Liver (tissue), 9 donors: Measurements from ENCODE around the gene XPR1. TPM values are rescaled to one million over a fixed set of nuclear protein-coding genes. Genes with fewer than 3 reads are reported as not detected.

ENCODE experiments used
- DNase-seq: peaks from one replicate; pipeline ENCODE4 v3.0.0-alpha.2; 2017; ENCODE audit warnings: low spot score
- H3K27ac ChIP-seq, 2 donors: one replicate each; pipeline ENCODE4 v1.7.0; 2013; ENCODE audit warnings: inconsistent platforms in 2 of 2, low read length in 2 of 2, control low read depth in 1 of 2, low read depth in 1 of 2, mild to moderate bottlenecking in 1 of 2
- H3K27me3 ChIP-seq, 4 donors: one replicate each; pipeline versions ENCODE4 v1.6.1 to v1.7.0; 2013; ENCODE audit warnings: low read length in 3 of 4, inconsistent platforms in 1 of 4, mild to moderate bottlenecking in 1 of 4, moderate library complexity in 1 of 4; ENCODE audit not compliant: control insufficient read depth in 4 of 4, insufficient read depth in 4 of 4
- H3K36me3 ChIP-seq, 4 donors: one replicate each; pipeline versions ENCODE4 v1.6.1 to v1.7.0; 2013; ENCODE audit warnings: low read length in 3 of 4, mild to moderate bottlenecking in 3 of 4, low read depth in 1 of 4, moderate library complexity in 1 of 4; ENCODE audit not compliant: control insufficient read depth in 4 of 4, insufficient read depth in 3 of 4
- H3K4me1 ChIP-seq, 4 donors: one replicate each; pipeline versions ENCODE4 v1.6.1 to v1.7.0; 2013; ENCODE audit warnings: low read length in 3 of 4, mild to moderate bottlenecking in 3 of 4, moderate library complexity in 1 of 4; ENCODE audit not compliant: control insufficient read depth in 4 of 4, insufficient read depth in 4 of 4
- H3K4me3 ChIP-seq, 3 donors: one replicate each; pipeline versions ENCODE4 v1.6.1 to v1.7.0; 2013; ENCODE audit warnings: low read length in 3 of 3, control low read depth in 1 of 3, low read depth in 1 of 3, mild to moderate bottlenecking in 1 of 3
- H3K9ac ChIP-seq, 2 donors: one replicate each; pipeline ENCODE4 v1.7.0; 2013; ENCODE audit warnings: low read length in 2 of 2, mild to moderate bottlenecking in 2 of 2, moderate library complexity in 2 of 2, control low read depth in 1 of 2, low read depth in 1 of 2
- H3K9me3 ChIP-seq, 4 donors: one replicate each; pipeline versions ENCODE4 v1.6.1 to v1.7.0; 2013; ENCODE audit warnings: low read length in 3 of 4; ENCODE audit not compliant: control insufficient read depth in 4 of 4
- ATF3 ChIP-seq: IDR thresholded peaks from 2 replicates; pipeline ENCODE4 v1.6.1; 2016; ENCODE audit warnings: antibody characterized with exemption
- CTCF ChIP-seq: fragments of 150-350 bp; IDR thresholded peaks from 2 replicates; pipeline ENCODE4 v1.5.1; 2017; ENCODE audit warnings: improper control_type of control experiment, low read depth, low read length; ENCODE audit not compliant: missing input control
- EGR1 ChIP-seq, 2 donors: IDR thresholded peaks; 2 replicates each; pipeline ENCODE4 v1.6.1; 2016 to 2018; ENCODE audit warnings: antibody characterized with exemption in 2 of 2, low read depth in 2 of 2
- FOXA1 ChIP-seq: IDR thresholded peaks from 2 replicates; pipeline ENCODE4 v1.6.1; 2016; ENCODE audit warnings: antibody characterized with exemption
- FOXA2 ChIP-seq: IDR thresholded peaks from 2 replicates; pipeline ENCODE4 v1.6.1; 2016; ENCODE audit warnings: antibody characterized with exemption
- GABPA ChIP-seq, 2 donors: IDR thresholded peaks in 1 of 2; conservative IDR thresholded peaks in 1 of 2; 2 replicates each; pipeline ENCODE4 v1.6.1; 2016; ENCODE audit warnings: antibody characterized with exemption in 2 of 2, mild to moderate bottlenecking in 1 of 2, moderate library complexity in 1 of 2
- HNF4A ChIP-seq, 2 donors: conservative IDR thresholded peaks; 2 replicates each; pipeline ENCODE4 v1.6.1; 2016; ENCODE audit warnings: antibody characterized with exemption in 2 of 2, mild to moderate bottlenecking in 2 of 2
- HNF4G ChIP-seq: IDR thresholded peaks from 2 replicates; pipeline ENCODE4 v1.6.1; 2016; ENCODE audit warnings: antibody characterized with exemption
- JUND ChIP-seq, 2 donors: IDR thresholded peaks; 2 replicates each; pipeline ENCODE4 v1.6.1; 2016; ENCODE audit warnings: antibody characterized with exemption in 2 of 2
- MAX ChIP-seq: IDR thresholded peaks from 2 replicates; pipeline ENCODE4 v1.6.1; 2016; ENCODE audit warnings: antibody characterized with exemption
- NR2F2 ChIP-seq: IDR thresholded peaks from 2 replicates; pipeline ENCODE4 v1.6.1; 2016; ENCODE audit warnings: antibody characterized with exemption
- RAD21 ChIP-seq, 2 donors: IDR thresholded peaks; 2 replicates each; pipeline ENCODE4 v1.6.1; 2016; ENCODE audit warnings: antibody characterized with exemption in 2 of 2, mild to moderate bottlenecking in 2 of 2
- REST ChIP-seq: IDR thresholded peaks from 2 replicates; pipeline ENCODE4 v1.6.1; 2016; ENCODE audit warnings: antibody characterized with exemption, mild to moderate bottlenecking
- RXRA ChIP-seq, 2 donors: IDR thresholded peaks; 2 replicates each; pipeline ENCODE4 v1.6.1; 2017 to 2018; ENCODE audit warnings: antibody characterized with exemption in 2 of 2, mild to moderate bottlenecking in 1 of 2
- SP1 ChIP-seq: IDR thresholded peaks from 2 replicates; pipeline ENCODE4 v1.6.1; 2018; ENCODE audit warnings: antibody characterized with exemption, mild to moderate bottlenecking
- TAF1 ChIP-seq: conservative IDR thresholded peaks from 2 replicates; pipeline ENCODE4 v1.6.1; 2016; ENCODE audit warnings: antibody characterized with exemption, mild to moderate bottlenecking
- YY1 ChIP-seq: IDR thresholded peaks from 2 replicates; pipeline ENCODE4 v1.6.1; 2016; ENCODE audit warnings: antibody characterized with exemption, mild to moderate bottlenecking
- ZBTB33 ChIP-seq: IDR thresholded peaks from 2 replicates; pipeline ENCODE4 v1.6.1; 2016; ENCODE audit warnings: antibody characterized with exemption
- WGBS: extraction: QIAGEN DNeasy Blood & Tissue Kit; methylation state at CpG from one replicate; pipeline ENCODE4 v1.1.7; 2013; 5-methylcytosine and 5-hydroxymethylcytosine counted together
- polyA plus RNA-seq, 2 donors: library from polyadenylated mRNA; stranded (reverse) in 1 of 2; unstranded in 1 of 2; fragments of 200-250 nt in 1 of 2; fragments of >200 nt in 1 of 2; fragmentation: Nextera tagmentation in 1 of 2; extraction: Ambion mirVana in 1 of 2; gene quantifications; one replicate each; pipeline versions ENCODE4 v1.2.1 to v1.2.3, GENCODE V29; 2013 to 2015
- total RNA-seq, 2 donors: library from RNA; depleted of rRNA; stranded (reverse); fragments of >200 nt; gene quantifications; one replicate each; pipeline ENCODE4 v1.2.3, GENCODE V29; 2014
- donor health status: healthy.
- donor health status: healthy.
- donor health status: healthy.
- donor health status: healthy.
- donor health status: healthy.

XPR1 gene
- total and polyA plus RNA-seq, 4 donors: 1.8 to 14.3 (median 5.9) TPM

- Histone ChIP-seq H3K4me3 (no peak overlapping the region), H3K9me3 (peaks cover 0 to 4% (median 3%) of the 10 kb centered on the region in 4 donors)
- TF ChIP-seq SP1: no peak
- no peak for TF ChIP-seq FOXA1
- no peak for TF ChIP-seq YY1
- no peak for TF ChIP-seq TAF1
- TF ChIP-seq REST: no peak
- no peak for TF ChIP-seq HNF4G
- TF ChIP-seq NR2F2: no peak
- no peak for TF ChIP-seq HNF4A (conservative IDR thresholded peaks at IDR 0.05)
- no peak for TF ChIP-seq EGR1 (IDR thresholded peaks at IDR 0.05; ENCODE audit: low read depth in 2 of 2)
- no peak for TF ChIP-seq CTCF
- TF ChIP-seq RXRA (IDR thresholded peaks at IDR 0.05): no peak
- TF ChIP-seq ZBTB33: no peak
- no peak for TF ChIP-seq RAD21 (IDR thresholded peaks at IDR 0.05)
- TF ChIP-seq MAX: no peak
- TF ChIP-seq FOXA2: no peak
- no peak for TF ChIP-seq JUND (IDR thresholded peaks at IDR 0.05)
- TF ChIP-seq GABPA (IDR thresholded peaks at IDR 0.05 in 1 of 2, conservative IDR thresholded peaks at IDR 0.05 in 1 of 2): no peak
Measured at GRCh38 chr1:180662709-180663108, 30.9 kb downstream of the XPR1 start.

GRCh38 chr1:180670681-180671080, 38.9 kb downstream of the XPR1 start:
- H3K36me3 ChIP-seq: no peaks in the 10 kb centered on the region
- H3K4me1 ChIP-seq: no peaks in the 10 kb centered on the region
- TF ChIP-seq FOXA1 (no peak), TAF1 (no peak), HNF4A (conservative IDR thresholded peaks at IDR 0.05) (no peak), FOXA2 (no peak), CTCF (no peak), NR2F2 (no peak), SP1 (no peak), YY1 (no peak), JUND (IDR thresholded peaks at IDR 0.05) (no peak), ATF3 (no peak), MAX (no peak), RXRA (IDR thresholded peaks at IDR 0.05) (no peak), EGR1 (IDR thresholded peaks at IDR 0.05; ENCODE audit: low read depth in 2 of 2) (no peak), HNF4G (no peak)
- 96% methylated on average over 1 of the region's 1 CpG for WGBS
- no peak for DNase-seq
- H3K27ac ChIP-seq: no peak overlapping the region
- H3K27me3 ChIP-seq: no peaks in the 10 kb centered on the region
- no peak overlapping the region for H3K9ac ChIP-seq
- H3K9me3 ChIP-seq: peaks cover 0 to 3% (median 1%) of the 10 kb centered on the region in 4 donors
- no peak overlapping the region for H3K4me3 ChIP-seq

More at GRCh38 chr1:180662709-180663108, 30.9 kb downstream of the XPR1 start:
- Histone ChIP-seq H3K9ac (no peak overlapping the region), H3K27ac (no peak overlapping the region), H3K4me1 (no peaks in the 10 kb centered on the region), H3K27me3 (no peaks in the 10 kb centered on the region), H3K36me3 (no peaks in the 10 kb centered on the region)
- DNase-seq: no peak
